Thymus (tissue), 11 donors: ENCODE results near the gene TOP1. TPM values are rescaled to one million over a fixed set of nuclear protein-coding genes. Genes with fewer than 3 reads are reported as not detected.

Experiments
- DNase-seq, 9 donors: peaks; one replicate each; pipeline ENCODE4 v3.0.0-alpha.2; 2013; ENCODE audit warnings: low spot score in 9 of 9, low read depth in 6 of 9, missing footprints in 1 of 9
- H3K27ac ChIP-seq, 2 donors: one replicate each; pipeline ENCODE4 v1.5.1; 2013; ENCODE audit warnings: control low read depth in 1 of 2, low read depth in 1 of 2, low read length in 1 of 2, mild to moderate bottlenecking in 1 of 2, moderate library complexity in 1 of 2
- H3K27me3 ChIP-seq, 2 donors: one replicate each; pipeline ENCODE4 v1.5.1; 2013; ENCODE audit warnings: low read length in 1 of 2; ENCODE audit not compliant: control insufficient read depth in 2 of 2, insufficient read depth in 1 of 2
- H3K36me3 ChIP-seq, 2 donors: one replicate each; pipeline ENCODE4 v1.5.1; 2013; ENCODE audit warnings: low read length in 1 of 2, mild to moderate bottlenecking in 1 of 2, moderate library complexity in 1 of 2; ENCODE audit not compliant: control insufficient read depth in 2 of 2, insufficient read depth in 2 of 2
- H3K4me1 ChIP-seq, 2 donors: one replicate each; pipeline ENCODE4 v1.5.1; 2013; ENCODE audit warnings: low read length in 2 of 2; ENCODE audit not compliant: control insufficient read depth in 2 of 2, insufficient read depth in 2 of 2
- H3K4me3 ChIP-seq, 2 donors: one replicate each; pipeline ENCODE4 v1.5.1; 2013; ENCODE audit warnings: low read length in 2 of 2, control low read depth in 1 of 2, mild to moderate bottlenecking in 1 of 2
- H3K9me3 ChIP-seq, 2 donors: one replicate each; pipeline ENCODE4 v1.5.1; 2013; ENCODE audit warnings: low read length in 1 of 2, mild to moderate bottlenecking in 1 of 2; ENCODE audit not compliant: control insufficient read depth in 2 of 2, insufficient read depth in 1 of 2
- WGBS: extraction: QIAGEN DNeasy Blood & Tissue Kit; methylation state at CpG from one replicate; pipeline ENCODE4 v1.1.7; 2013; 5-methylcytosine and 5-hydroxymethylcytosine counted together
- polyA plus RNA-seq: library from polyadenylated mRNA; stranded (reverse); fragments of 200-250 nt; gene quantifications from one replicate; pipeline ENCODE4 v1.2.3, GENCODE V29; 2013
- total RNA-seq: library from RNA; stranded (reverse); fragments of 120-200 nt; gene quantifications from one replicate; pipeline ENCODE4 v1.2.4, GENCODE V29; 2013
- donor health status: healthy.

The TOP1 gene
- total and polyA plus RNA-seq, 2 donors, result 26.0 to 44.2 TPM

- no peak for DNase-seq
- Histone ChIP-seq H3K9me3 (no peaks in the 10 kb centered on the region), H3K4me3 (no peak overlapping the region), H3K27ac (no peak overlapping the region), H3K4me1 (peaks cover 7 to 10% of the 10 kb centered on the region in 2 donors), H3K27me3 (no peaks in the 10 kb centered on the region), H3K36me3 (peaks cover 11 to 48% of the 10 kb centered on the region in 2 donors)
- 23% methylated on average over 3 of the region's 3 CpGs for WGBS
Measured at GRCh38 chr20:41072915-41073314, 44.3 kb downstream of the TOP1 start.

- Histone ChIP-seq H3K4me1 (peaks cover 7 to 10% of the 10 kb centered on the region in 2 donors), H3K27me3 (no peaks in the 10 kb centered on the region), H3K36me3 (peaks cover 20 to 53% of the 10 kb centered on the region in 2 donors), H3K4me3 (no peak overlapping the region), H3K27ac (no peak overlapping the region), H3K9me3 (no peaks in the 10 kb centered on the region)
- no peak for DNase-seq
Measured at GRCh38 chr20:41074441-41074840, 45.8 kb downstream of the TOP1 start.

- H3K4me1 ChIP-seq, result peaks cover 10 to 12% of the 10 kb centered on the region in 2 donors
- WGBS, result 73% methylated on average over 4 of the region's 4 CpGs
- H3K9me3 ChIP-seq, result no peaks in the 10 kb centered on the region
- peaks cover 22 to 59% of the 10 kb centered on the region in 2 donors for H3K36me3 ChIP-seq
- peak overlapping the region in 1 of 2 donors; percentile 47 for H3K27ac ChIP-seq
- H3K4me3 ChIP-seq, result no peak overlapping the region
- DNase-seq, result peak in 2 of 9 donors; percentile 26 to 40
- no peaks in the 10 kb centered on the region for H3K27me3 ChIP-seq
Measured at GRCh38 chr20:41076776-41077175, 48.2 kb downstream of the TOP1 start.

- DNase-seq, result peak in 1 of 9 donors; percentile 48
- Histone ChIP-seq H3K9me3 (no peaks in the 10 kb centered on the region), H3K36me3 (peaks cover 28 to 69% of the 10 kb centered on the region in 2 donors), H3K4me1 (peaks cover 5 to 8% of the 10 kb centered on the region in 2 donors), H3K27me3 (no peaks in the 10 kb centered on the region), H3K4me3 (no peak overlapping the region), H3K27ac (no peak overlapping the region)
Measured at GRCh38 chr20:41078329-41078728, 49.7 kb downstream of the TOP1 start.

- no peaks in the 10 kb centered on the region for H3K9me3 ChIP-seq
- no peak overlapping the region for H3K27ac ChIP-seq
- WGBS, result 98% methylated on average over 2 of the region's 2 CpGs
- peaks cover 28 to 68% of the 10 kb centered on the region in 2 donors for H3K36me3 ChIP-seq
- no peaks in the 10 kb centered on the region for H3K27me3 ChIP-seq
- DNase-seq, result no peak
- H3K4me1 ChIP-seq, result peaks cover 5 to 8% of the 10 kb centered on the region in 2 donors
- no peak overlapping the region for H3K4me3 ChIP-seq
Measured at GRCh38 chr20:41079066-41079465, 50.4 kb downstream of the TOP1 start.

- Histone ChIP-seq H3K27me3 (no peaks in the 10 kb centered on the region), H3K36me3 (peaks cover 28 to 82% of the 10 kb centered on the region in 2 donors), H3K9me3 (no peaks in the 10 kb centered on the region), H3K27ac (no peak overlapping the region), H3K4me3 (no peak overlapping the region), H3K4me1 (peaks cover under 1 to 8% of the 10 kb centered on the region in 2 donors)
- 98% methylated on average over 2 of the region's 2 CpGs for WGBS
- no peak for DNase-seq
Measured at GRCh38 chr20:41080866-41081265, 52.2 kb downstream of the TOP1 start.

GRCh38 chr20:41081276-41081814, 52.7 kb downstream of the TOP1 start:
- Histone ChIP-seq H3K36me3 (peaks cover 28 to 77% of the 10 kb centered on the region in 2 donors), H3K27ac (no peak overlapping the region), H3K4me3 (no peak overlapping the region), H3K4me1 (peaks cover 0 to 8% of the 10 kb centered on the region in 2 donors), H3K27me3 (no peaks in the 10 kb centered on the region), H3K9me3 (no peaks in the 10 kb centered on the region)
- peak in 3 of 9 donors; percentile 18 to 55 (median 22) for DNase-seq

- Histone ChIP-seq H3K36me3 (peaks cover 24 to 72% of the 10 kb centered on the region in 2 donors), H3K4me1 (peaks cover 0 to 4% of the 10 kb centered on the region in 2 donors), H3K27ac (no peak overlapping the region), H3K4me3 (no peak overlapping the region), H3K27me3 (no peaks in the 10 kb centered on the region), H3K9me3 (no peaks in the 10 kb centered on the region)
- WGBS, result 97% methylated on average over 2 of the region's 2 CpGs
- DNase-seq, result no peak
Measured at GRCh38 chr20:41082306-41082705, 53.7 kb downstream of the TOP1 start.

- Histone ChIP-seq H3K9me3 (no peaks in the 10 kb centered on the region), H3K27ac (no peak overlapping the region), H3K4me3 (no peak overlapping the region), H3K4me1 (peaks cover 0 to 4% of the 10 kb centered on the region in 2 donors), H3K27me3 (no peaks in the 10 kb centered on the region), H3K36me3 (peaks cover 14 to 60% of the 10 kb centered on the region in 2 donors)
- WGBS, result 97% methylated on average over 3 of the region's 3 CpGs
- no peak for DNase-seq
Measured at GRCh38 chr20:41085606-41086005, 57.0 kb downstream of the TOP1 start.
